GM06990 (cell line): ENCODE data around the gene TNFRSF8.

ENCODE experiments used
- DNase-seq: peaks from one replicate; pipeline ENCODE4 v3.0.0-alpha.2; 2011; ENCODE audit not compliant: insufficient read length; ENCODE audit errors: extremely low read depth
- H3K27me3 ChIP-seq: replicated peaks from 2 replicates; pipeline ENCODE4 v1.6.0; 2011; ENCODE audit warnings: low read length; ENCODE audit not compliant: control insufficient read depth, insufficient read depth
- H3K36me3 ChIP-seq: 2 replicates; pipeline ENCODE4 v1.5.1; 2011; ENCODE audit warnings: low read length; ENCODE audit not compliant: control insufficient read depth, insufficient read depth
- H3K4me3 ChIP-seq: replicated peaks from 2 replicates; pipeline ENCODE4 v1.5.1; 2011; ENCODE audit warnings: low read depth, mild to moderate bottlenecking, control low read depth, low read length
- TF ChIP-seq, protein P1 (sequence below): IDR thresholded peaks from 2 replicates; pipeline ENCODE4 v1.5.1; 2011; ENCODE audit warnings: low read length, control low read depth, mild to moderate bottlenecking, inconsistent platforms; ENCODE audit not compliant: insufficient read depth, poor library complexity, severe bottlenecking

TNFRSF8 gene

DNA sequence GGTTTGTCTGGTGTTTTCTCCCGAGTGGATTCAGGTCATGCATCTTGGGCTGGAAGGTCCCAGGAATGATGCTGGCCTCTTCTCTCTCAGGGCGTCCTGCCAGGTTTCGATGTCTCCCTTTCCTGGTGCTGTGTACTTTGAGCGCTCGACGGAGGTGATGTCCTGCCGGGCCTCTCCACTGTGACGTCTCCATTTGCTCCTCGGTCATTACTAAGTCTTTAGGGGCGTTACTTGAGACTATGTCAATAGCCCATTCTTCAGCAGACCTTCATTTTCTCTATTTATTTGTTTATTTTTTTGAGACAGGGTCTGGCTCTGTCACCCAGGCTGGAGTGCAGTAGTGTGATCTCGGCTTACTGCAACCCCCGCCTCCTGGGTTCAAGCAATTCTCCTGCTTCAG is 66.5 kb downstream of the TNFRSF8 start:
- TF ChIP-seq, protein P1, sequence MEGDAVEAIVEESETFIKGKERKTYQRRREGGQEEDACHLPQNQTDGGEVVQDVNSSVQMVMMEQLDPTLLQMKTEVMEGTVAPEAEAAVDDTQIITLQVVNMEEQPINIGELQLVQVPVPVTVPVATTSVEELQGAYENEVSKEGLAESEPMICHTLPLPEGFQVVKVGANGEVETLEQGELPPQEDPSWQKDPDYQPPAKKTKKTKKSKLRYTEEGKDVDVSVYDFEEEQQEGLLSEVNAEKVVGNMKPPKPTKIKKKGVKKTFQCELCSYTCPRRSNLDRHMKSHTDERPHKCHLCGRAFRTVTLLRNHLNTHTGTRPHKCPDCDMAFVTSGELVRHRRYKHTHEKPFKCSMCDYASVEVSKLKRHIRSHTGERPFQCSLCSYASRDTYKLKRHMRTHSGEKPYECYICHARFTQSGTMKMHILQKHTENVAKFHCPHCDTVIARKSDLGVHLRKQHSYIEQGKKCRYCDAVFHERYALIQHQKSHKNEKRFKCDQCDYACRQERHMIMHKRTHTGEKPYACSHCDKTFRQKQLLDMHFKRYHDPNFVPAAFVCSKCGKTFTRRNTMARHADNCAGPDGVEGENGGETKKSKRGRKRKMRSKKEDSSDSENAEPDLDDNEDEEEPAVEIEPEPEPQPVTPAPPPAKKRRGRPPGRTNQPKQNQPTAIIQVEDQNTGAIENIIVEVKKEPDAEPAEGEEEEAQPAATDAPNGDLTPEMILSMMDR, result no peak
- H3K36me3 ChIP-seq, result peaks cover 43% of the 10 kb centered on the region
- no peaks in the 10 kb centered on the region for H3K27me3 ChIP-seq
- no peak for DNase-seq
- no peak overlapping the region for H3K4me3 ChIP-seq

DNA sequence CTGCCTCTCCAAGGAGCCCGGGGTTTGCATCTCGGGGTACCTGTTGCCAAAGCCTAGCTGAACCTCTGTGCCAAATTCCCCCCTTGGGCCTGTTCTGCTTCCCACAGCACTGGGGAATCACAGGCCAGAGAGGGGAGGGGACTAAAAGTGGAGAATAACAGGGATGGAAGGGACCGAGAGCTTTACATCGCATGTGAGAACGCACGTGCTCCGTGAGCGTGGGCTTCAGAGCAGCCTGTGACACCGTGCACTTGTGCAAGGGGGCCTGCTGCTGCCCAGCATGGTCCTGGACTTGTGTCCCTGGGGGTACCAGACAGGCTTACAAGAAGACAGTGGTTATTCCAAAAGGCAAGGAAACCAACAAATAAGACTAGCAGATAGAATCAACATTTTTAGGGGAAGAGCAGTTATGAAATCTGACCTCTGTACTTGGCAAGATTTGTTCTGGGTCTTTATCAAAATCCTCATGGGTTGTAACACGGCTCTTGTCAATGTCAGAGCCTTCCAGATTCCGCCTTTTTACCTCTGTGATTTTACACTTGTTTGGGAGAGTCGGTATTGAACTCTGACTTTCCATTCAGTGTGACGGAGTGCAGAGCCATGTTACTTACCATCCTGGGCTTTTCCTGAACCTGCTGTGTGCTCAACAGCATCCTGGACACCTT is 67.5 kb downstream of the TNFRSF8 start:
- peaks cover 39% of the 10 kb centered on the region for H3K36me3 ChIP-seq
- TF ChIP-seq, protein P1, result no peak
- H3K4me3 ChIP-seq, result no peak overlapping the region
- DNase-seq, result no peak
- no peaks in the 10 kb centered on the region for H3K27me3 ChIP-seq

DNA sequence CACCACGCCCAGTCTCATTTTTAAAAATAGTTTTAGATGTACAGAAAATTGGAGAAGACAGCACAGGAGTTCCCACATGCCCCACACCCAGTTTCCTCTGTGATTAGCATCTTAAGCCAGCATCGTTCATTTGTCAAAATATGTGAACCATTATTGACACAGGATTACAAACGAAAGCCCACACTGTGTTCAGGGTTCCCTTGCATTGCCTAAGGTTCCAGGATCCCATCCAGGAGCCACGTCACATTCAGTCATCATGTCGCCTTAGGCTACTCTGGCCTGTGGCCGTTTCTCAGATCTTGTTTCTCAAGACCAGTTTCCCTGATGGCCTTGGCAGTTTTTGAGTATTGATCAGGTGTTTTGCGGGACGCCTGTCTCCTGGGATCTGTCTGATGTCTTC is 69.0 kb downstream of the TNFRSF8 start:
- H3K4me3 ChIP-seq, result no peak overlapping the region
- H3K36me3 ChIP-seq, result peaks cover 29% of the 10 kb centered on the region
- DNase-seq, result no peak
- no peaks in the 10 kb centered on the region for H3K27me3 ChIP-seq
- TF ChIP-seq, protein P1, result no peak

DNA sequence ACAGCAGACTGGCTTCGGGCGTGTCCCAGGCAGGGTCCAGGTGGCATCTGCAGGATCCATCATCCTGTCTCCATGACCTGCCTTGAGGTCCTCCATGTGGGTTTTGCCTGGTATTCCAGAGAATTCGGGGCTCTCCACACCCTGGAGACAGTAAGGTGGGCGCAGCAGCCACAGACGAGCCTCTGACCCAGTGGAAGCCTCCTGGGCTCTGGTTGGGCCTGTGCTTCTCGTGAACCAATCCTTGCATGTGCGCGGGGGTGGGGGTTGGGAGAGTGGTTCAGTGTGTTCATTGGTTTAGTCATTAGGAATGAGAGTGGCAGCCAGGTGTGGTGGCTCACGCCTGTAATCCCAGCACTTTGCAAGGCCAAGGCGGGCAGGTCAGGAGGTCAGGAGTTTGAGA is 71.6 kb downstream of the TNFRSF8 start:
- no peak for DNase-seq
- Histone ChIP-seq H3K27me3 (no peaks in the 10 kb centered on the region), H3K36me3 (peaks cover 25% of the 10 kb centered on the region), H3K4me3 (no peak overlapping the region)
- TF ChIP-seq, protein P1, result no peak

DNA sequence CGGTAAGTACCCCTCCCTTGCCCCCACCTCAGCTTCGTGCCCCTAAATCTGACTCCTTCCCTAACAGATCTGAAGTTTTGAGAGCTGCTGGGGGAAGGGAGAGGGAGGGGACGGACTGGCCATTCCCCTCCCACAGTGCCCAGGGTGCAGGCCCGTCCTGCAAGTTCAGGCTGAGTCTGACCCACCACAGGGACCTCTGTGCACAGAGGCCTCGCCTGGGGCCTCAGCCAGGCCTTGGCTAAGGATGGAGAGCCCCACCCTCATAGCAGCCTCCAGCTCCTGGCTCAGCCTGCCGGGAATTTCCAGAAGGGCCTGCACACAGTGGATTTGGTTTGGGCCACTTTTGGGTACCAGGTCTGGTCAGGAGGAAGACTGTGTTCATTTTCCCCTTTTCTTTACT is 72.5 kb downstream of the TNFRSF8 start:
- Histone ChIP-seq H3K27me3 (no peaks in the 10 kb centered on the region), H3K4me3 (no peak overlapping the region), H3K36me3 (peaks cover 27% of the 10 kb centered on the region)
- TF ChIP-seq, protein P1, result no peak
- no peak for DNase-seq
